GM12878 (cell line): ENCODE results near the gene CTR9.

ENCODE experiments used
- JUNB ChIP-seq: IDR thresholded peaks from 2 replicates; pipeline ENCODE4 v1.6.1; 2016; ENCODE audit warnings: antibody characterized with exemption, mild to moderate bottlenecking
- SIN3A ChIP-seq: IDR thresholded peaks from 2 replicates; pipeline ENCODE4 v1.6.1; 2012; ENCODE audit warnings: low read depth, low read length, improper control_type of control experiment
- TF ChIP-seq, protein P1 (sequence below): fragments of 450-650 bp; IDR thresholded peaks from 2 replicates; pipeline ENCODE4 v1.6.1; 2017; ENCODE audit warnings: mild to moderate bottlenecking, moderate library complexity

- TF ChIP-seq JUNB (no peak), SIN3A (no peak)
- TF ChIP-seq, protein P1, sequence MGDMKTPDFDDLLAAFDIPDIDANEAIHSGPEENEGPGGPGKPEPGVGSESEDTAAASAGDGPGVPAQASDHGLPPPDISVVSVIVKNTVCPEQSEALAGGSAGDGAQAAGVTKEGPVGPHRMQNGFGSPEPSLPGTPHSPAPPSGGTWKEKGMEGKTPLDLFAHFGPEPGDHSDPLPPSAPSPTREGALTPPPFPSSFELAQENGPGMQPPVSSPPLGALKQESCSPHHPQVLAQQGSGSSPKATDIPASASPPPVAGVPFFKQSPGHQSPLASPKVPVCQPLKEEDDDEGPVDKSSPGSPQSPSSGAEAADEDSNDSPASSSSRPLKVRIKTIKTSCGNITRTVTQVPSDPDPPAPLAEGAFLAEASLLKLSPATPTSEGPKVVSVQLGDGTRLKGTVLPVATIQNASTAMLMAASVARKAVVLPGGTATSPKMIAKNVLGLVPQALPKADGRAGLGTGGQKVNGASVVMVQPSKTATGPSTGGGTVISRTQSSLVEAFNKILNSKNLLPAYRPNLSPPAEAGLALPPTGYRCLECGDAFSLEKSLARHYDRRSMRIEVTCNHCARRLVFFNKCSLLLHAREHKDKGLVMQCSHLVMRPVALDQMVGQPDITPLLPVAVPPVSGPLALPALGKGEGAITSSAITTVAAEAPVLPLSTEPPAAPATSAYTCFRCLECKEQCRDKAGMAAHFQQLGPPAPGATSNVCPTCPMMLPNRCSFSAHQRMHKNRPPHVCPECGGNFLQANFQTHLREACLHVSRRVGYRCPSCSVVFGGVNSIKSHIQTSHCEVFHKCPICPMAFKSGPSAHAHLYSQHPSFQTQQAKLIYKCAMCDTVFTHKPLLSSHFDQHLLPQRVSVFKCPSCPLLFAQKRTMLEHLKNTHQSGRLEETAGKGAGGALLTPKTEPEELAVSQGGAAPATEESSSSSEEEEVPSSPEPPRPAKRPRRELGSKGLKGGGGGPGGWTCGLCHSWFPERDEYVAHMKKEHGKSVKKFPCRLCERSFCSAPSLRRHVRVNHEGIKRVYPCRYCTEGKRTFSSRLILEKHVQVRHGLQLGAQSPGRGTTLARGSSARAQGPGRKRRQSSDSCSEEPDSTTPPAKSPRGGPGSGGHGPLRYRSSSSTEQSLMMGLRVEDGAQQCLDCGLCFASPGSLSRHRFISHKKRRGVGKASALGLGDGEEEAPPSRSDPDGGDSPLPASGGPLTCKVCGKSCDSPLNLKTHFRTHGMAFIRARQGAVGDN = no peak
Observed at GRCh38 chr11:10793470-10794255, 42.6 kb downstream of the CTR9 start.
